Thyroid gland (tissue), 4 donors: ENCODE measurements around the gene INAVA.

ENCODE experiments used
- CTCF ChIP-seq, 6 experiments: fragments of 200-600 bp in 3 of 6; fragments of 450-650 bp in 3 of 6; sonication (generic) in 3 of 6; IDR thresholded peaks; one replicate each; pipeline ENCODE4 v1.5.1; 2016 to 2019; ENCODE audit warnings: antibody characterized with exemption in 6 of 6, mild to moderate bottlenecking in 2 of 6, inconsistent platforms in 1 of 6, moderate library complexity in 1 of 6
- POLR2A ChIP-seq, 2 donors: fragments of 450-650 bp; IDR thresholded peaks; one replicate each; pipeline ENCODE4 v1.6.1; 2017; ENCODE audit warnings: antibody characterized with exemption in 2 of 2, mild to moderate bottlenecking in 2 of 2, moderate library complexity in 1 of 2

GRCh38 chr1:200963076-200963475, 68.4 kb downstream of the INAVA start:
- TF ChIP-seq POLR2A (IDR thresholded peaks at IDR 0.05) (no peak), CTCF (IDR thresholded peaks at IDR 0.05) (no peak)
